HG02943 (cell line): Measurements from ENCODE around the gene CD160.

Experiments used
- ATAC-seq: cut with Tn5 transposase; IDR thresholded peaks from one replicate; pipeline ENCODE4 v1.9.1; 2021; ENCODE audit warnings: mild to moderate bottlenecking, low read depth, moderate library complexity; ENCODE audit not compliant: unreplicated experiment

The CD160 gene

GRCh38 chr1:145788580-145788979 lies 69.3 kb downstream of the CD160 start:
- ATAC-seq: no peak
